NCI-H345 treated with DMSO at 0.1 percent for 48 hours (cell line): ENCODE measurements around the gene ADAMTS7.
"Not testable (repeated sequence)": the region's sequence is repeated elsewhere in the genome, so short reads cannot be mapped to it uniquely, and the experiment has no call there.

ENCODE experiments used
- DNase-seq: peaks from one replicate; lab custom pipeline; 2025; ENCODE audit not compliant: unreplicated experiment; lab: John Stamatoyannopoulos, UW

The ADAMTS7 gene

DNA sequence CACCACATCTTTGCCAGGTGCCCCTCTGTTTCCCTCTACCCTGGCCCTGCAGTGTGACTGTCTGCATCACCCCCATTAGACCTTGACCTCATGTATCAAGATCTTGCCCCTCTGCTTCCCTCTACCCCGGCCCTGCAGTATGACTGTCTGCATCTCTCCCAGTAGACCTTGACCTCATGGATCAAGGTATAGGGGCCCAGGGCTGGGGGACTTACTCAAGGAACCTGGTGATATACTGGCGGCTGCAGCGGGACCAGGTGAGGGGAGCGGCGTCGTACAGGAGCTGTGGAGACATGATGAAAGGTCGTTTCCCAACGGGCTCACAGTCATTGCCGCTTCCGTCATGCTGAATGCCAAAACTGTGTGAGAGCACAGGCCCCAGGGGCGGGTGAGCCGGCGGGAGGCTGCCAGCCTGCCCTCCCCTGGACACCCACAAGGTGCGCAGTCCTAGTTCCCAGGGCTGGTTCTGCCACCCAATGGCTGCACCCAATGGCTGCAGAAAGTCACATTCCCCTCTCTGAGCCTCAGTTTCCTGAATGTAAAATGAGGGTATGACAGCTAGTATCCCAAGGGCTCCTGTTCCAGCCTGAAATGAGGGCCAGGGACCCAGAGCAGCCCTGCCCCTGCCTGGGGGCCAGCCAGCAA, 23.1 kb downstream of the ADAMTS7 start:
- no peak for DNase-seq

GRCh38 chr15:78782402-78782801, 28.9 kb downstream of the ADAMTS7 start:
- DNase-seq, result not testable (repeated sequence)

GRCh38 chr15:78781381-78781780, 29.9 kb downstream of the ADAMTS7 start:
- DNase-seq, result not testable (repeated sequence)

GRCh38 chr15:78779975-78780374, 31.3 kb downstream of the ADAMTS7 start:
- DNase-seq, result not testable (repeated sequence)

- DNase-seq, result not testable (repeated sequence)
Measured at GRCh38 chr15:78779176-78779785, 32.0 kb downstream of the ADAMTS7 start.

- DNase-seq, result no peak
Measured at GRCh38 chr15:78778422-78778821, 32.8 kb downstream of the ADAMTS7 start.

DNA sequence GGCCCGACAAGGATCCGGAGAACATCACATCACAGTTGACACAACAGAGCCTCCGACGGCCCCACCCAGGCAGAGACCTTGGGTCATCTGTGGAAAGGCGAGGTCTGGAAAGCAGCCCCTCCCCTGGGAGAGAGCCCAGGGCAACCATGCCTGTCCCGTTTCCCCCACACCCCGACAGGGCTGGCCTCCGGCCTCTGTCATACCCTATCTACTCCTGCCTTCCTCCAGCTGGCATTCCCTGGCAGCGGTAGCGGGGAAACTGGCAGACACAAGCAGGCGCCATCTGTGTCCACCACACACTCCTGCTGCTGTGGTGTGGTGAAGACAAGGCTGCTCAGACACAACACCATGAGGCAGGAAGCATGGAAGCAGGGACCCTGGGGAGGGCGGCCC, 33.3 kb downstream of the ADAMTS7 start:
- DNase-seq, result not testable (repeated sequence)

- not testable (repeated sequence) for DNase-seq
Measured at GRCh38 chr15:78777290-78777952, 33.8 kb downstream of the ADAMTS7 start.

- not testable (repeated sequence) for DNase-seq
Measured at GRCh38 chr15:78776046-78776925, 35.0 kb downstream of the ADAMTS7 start.

DNA sequence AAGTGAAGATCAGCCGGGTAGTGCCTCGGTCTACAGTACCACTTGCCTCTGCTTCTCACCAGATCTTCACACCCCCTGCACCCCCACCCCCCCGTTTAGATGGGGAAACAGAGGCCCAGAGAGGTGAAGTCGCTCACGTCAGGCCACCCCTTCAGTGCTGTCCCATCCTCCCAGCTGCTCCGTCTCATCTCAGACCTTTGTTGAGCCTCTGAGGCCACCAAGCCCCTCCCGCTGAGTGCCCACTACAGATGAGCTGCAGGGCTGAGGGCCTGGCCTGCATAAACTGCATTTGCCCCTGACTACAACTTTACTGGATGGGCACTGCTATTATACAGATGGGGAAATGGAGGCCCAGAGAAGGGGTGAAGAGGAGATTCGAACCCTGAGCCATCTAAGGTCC, 35.8 kb downstream of the ADAMTS7 start:
- DNase-seq, result no peak

- not testable (repeated sequence) for DNase-seq
Measured at GRCh38 chr15:78774451-78774990, 36.7 kb downstream of the ADAMTS7 start.

GRCh38 chr15:78773765-78774450, 37.4 kb downstream of the ADAMTS7 start:
- not testable (repeated sequence) for DNase-seq

DNA sequence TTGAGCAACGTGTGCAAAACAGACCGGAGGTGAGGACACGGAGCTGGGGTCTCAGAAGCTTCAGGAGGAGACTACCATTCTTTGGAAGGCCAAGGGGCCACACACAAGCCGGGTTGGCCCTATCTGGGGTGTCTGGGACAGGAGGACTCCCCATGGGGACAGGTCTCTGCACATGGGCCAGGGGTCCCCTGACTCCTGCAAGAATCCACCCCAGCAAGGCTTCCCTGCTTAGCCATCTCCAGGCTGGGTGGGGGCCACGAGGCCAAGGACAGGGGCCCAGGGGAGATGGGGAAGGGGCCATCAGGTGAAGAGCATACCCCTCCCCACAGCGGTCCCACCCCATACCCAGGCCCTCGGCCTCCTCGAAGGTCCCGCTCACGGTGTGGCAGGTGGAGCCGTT, 38.5 kb downstream of the ADAMTS7 start:
- no peak for DNase-seq

GRCh38 chr15:78771436-78772000, 39.7 kb downstream of the ADAMTS7 start:
- not testable (repeated sequence) for DNase-seq

DNA sequence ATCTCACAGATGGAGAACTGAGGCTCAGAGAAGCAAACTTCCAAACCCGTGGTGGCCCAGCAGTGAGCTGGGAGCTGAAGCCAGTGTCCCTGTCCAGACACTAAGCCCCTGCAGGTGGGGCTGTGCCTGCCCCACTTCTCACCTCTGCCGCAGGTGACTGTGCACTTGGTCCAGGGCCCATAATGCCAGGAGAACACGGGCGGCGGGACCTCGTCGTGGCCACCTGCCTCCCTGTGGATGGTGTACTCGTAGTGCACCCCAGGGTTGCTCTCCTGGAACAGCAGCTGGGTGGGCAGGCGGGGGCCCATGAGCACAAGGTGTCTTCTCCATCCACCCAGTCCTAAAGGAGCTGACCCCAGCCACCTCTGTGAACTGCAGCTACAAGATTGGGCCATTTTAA, 40.2 kb downstream of the ADAMTS7 start:
- DNase-seq, result not testable (repeated sequence)

DNA sequence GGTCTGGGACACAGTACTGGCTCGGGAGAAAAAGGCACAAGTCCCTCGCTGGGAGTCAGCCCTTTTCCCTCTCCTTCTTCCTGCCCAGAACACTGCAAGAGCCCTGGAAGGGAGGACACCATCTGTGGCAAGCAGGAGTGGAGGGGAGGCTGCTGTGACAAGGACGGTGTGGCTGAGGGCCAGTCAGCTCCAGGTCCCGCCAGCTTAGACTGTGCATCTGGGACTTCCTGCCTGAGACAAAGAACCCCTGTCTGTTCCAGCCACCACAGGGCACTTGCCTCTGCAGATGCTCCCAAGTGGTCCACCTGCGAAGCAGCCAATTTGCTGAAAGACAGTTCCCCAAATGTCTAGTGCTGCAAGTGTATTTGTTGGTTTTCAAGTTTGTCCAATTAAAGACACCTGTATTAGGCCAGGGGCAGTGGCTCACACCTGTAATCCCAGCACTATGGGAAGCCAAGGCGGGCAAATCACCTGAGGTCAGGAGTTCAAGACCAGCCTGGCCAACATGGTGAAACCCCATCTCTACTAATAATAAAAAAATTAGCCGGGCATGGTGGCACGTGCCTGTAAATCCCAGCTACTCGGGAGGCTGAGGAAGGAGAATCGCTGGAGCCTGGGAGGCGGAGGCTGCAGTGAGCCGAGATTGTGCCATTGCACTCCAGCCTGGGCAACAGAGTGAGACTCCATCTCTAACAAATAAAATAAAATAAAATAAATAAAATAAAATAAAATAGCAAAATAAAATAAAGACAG, 41.6 kb downstream of the ADAMTS7 start:
- not testable (repeated sequence) for DNase-seq

GRCh38 chr15:78768531-78769408, 42.5 kb downstream of the ADAMTS7 start:
- DNase-seq, result no peak

DNA sequence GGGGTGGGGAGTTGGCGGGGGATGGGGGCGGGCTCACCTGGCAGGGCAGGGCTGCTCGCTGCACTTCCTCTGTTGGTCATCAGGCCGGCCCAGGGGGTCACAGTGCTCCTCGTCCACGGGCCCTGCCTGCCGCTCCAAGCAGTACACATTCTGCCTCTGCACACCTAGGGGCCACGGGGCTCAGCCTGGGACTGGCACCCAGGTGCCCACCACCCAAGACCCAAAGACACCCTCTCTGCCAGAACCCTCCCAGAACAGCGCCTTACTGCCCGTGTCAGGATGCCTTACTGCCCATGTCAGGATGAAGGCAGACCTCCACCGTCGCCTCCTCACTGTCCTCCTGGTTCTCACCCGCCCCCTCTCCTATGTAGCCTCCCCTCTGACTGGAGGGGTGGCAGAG, 43.2 kb downstream of the ADAMTS7 start:
- DNase-seq, result no peak
